ENCODE results near the gene PARP14.

PARP14 gene

GRCh38 chr3:122760453-122761271 lies 80.0 kb downstream of the PARP14 start:
- in situ Hi-C loops (cut with MboI; ENCODE audit: low sequenced_read_pairs), result no loop called here

GRCh38 chr3:122766430-122766829 lies 85.8 kb downstream of the PARP14 start:
- in situ Hi-C loops (cut with MboI; ENCODE audit: low sequenced_read_pairs), result no loop called here

DNA sequence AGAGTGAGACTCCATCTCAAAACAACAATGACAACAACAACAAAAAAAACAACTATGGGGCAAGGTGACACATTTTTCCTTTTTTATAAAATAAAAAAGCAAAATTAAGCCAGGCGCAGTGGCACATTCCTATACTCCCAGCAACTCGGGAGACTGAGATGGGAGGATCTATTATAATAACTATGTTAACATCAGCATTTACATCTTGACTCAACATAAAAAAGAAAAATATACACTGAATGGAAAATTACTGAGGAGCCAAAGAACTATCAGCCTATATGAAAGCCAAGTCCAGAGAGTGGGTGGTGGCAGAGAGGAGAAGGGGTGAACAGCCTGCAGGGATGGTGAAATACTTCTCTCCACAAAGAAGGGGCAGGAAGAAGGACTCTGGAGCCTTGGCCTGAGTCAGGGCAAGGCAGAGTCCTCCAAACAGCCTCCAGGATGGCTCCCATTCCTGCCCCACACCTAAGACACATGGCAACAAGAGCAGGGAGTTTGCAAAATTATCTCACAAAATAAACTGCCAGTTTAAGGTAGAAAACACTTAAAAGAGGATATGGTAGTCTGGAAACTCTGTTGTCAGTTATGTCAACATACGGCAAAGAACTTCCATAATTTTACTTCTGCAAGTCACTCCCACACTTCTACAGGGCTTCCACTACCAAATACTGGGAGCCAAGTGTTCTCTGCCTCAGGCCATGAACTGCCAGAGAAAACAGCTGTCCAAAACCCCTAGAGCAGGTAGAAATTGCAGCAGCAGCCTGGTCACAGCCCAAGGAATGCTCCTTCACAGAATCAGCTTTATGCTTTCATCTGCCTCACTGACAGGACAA lies 87.1 kb downstream of the PARP14 start:
- in situ Hi-C loops (cut with MboI; ENCODE audit: low sequenced_read_pairs), result no loop called here

GRCh38 chr3:122770521-122771202 lies 90.0 kb downstream of the PARP14 start:
- in situ Hi-C loops (cut with MboI; ENCODE audit: low sequenced_read_pairs), result no loop called here

GRCh38 chr3:122772827-122773226 lies 92.2 kb downstream of the PARP14 start:
- in situ Hi-C loops (cut with MboI; ENCODE audit: low sequenced_read_pairs), result no loop called here

GRCh38 chr3:122773944-122774509 lies 93.4 kb downstream of the PARP14 start:
- in situ Hi-C loops (cut with MboI; ENCODE audit: low sequenced_read_pairs), result no loop called here

- in situ Hi-C loops (cut with MboI; ENCODE audit: low sequenced_read_pairs), result no loop called here
These were observed 93.9 kb downstream of the PARP14 start for GRCh38 chr3:122774564-122774963.

- in situ Hi-C loops (cut with MboI; ENCODE audit: low sequenced_read_pairs), result no loop called here
These were observed 96.2 kb downstream of the PARP14 start for GRCh38 chr3:122776675-122777468.

GRCh38 chr3:122777563-122777962 lies 96.9 kb downstream of the PARP14 start:
- in situ Hi-C loops (cut with MboI; ENCODE audit: low sequenced_read_pairs), result no loop called here
